Stimulated activated naive CD4-positive, alpha-beta T cell treated with Interleukin-2 at 50 U/mL for 16 hours (primary cell): ENCODE results near the gene LENEP.

Experiments
- DNase-seq: peaks from one replicate; lab custom pipeline; 2025; lab: John Stamatoyannopoulos, UW

Gene LENEP

DNA sequence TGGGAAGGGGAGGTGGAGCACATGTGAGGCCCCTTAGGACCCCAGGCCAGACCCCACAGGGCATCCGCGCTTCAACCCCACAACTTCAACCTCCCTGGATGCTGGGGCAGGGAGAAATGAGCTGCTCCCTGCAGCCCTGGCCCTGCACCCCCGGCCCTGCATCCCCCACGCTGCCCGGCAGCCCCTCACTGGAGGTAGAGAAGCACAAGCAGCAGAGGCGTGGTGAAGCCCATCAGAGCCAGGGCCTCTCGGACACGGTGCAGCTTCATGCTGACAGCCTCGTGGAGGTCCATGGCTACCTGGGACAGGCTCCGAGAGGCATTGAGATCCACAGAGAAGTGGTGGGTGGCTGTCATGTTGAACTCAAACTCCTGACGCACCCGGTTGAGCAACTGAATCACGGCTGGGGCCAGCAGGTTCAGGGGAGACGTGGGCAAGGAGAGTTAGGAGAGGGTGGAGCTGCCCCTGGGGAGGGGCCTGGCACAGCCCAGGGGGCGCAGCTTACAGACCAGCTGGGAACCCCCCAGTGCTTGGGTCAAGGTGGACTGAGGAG lies 36.9 kb downstream of the LENEP start:
- DNase-seq = no peak

DNA sequence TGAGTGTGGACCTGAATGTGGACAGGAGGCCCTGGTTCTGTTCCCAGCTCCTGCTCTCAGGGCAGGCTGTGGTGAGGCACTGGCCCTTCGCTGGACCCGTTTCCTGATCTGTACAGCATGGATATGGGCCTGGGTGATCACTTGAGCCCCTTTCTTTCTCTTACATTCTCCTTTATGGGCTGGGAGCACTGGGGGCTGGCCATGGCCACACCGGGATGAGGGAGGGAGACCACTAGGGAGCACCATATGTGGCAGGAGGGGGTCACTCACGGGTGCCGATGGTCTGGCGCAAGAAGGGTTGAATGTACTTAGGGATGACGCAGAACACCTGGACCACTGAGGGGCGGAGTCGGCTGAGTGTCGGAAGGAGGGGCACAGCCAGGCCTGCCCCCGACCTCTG lies 37.5 kb downstream of the LENEP start:
- DNase-seq = no peak

DNA sequence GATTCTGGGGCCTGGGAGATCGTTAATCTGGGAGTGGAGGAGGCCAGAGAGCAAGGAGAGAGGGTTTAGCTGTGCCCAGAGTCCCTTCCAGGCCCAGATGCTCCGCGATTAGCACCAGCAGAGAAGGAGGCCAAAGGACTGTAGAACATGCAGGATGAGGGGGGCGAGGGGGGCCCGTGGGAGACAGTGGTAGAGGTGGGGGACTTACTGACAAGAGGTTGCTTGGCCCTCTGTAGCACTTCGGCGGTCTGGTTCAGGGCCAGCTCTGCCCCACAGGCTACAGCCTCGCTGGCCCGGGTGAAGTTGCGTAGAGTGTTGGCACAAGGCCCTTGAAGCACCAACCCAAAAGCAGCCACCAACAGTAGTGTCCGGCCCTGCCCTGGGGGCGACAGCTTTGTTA lies 39.5 kb downstream of the LENEP start:
- DNase-seq = no peak

DNA sequence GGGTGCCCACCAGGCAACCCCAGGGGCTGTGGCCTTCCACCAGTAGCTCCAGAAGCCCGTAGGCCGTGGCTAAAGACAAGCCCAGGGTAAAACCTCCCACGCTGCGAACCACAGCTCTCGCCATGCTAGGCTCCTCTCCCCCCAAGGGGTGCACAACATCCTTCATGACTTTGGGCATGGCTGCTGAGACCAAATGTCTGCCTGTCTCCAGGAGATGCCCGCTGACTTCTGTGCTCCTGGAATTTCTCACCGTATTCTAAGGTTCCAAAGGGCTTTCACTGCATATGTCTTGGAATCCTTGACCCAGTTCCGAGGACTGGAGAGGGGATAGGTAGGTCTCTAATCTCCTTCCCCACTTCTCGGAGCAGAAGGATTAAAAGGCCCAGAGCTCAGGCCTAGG lies 40.1 kb downstream of the LENEP start, which contains the start of the genes DCST1 and DCST2:
TSS of gene DCST1 (plus strand) at position 301 of the 400 bp plus-strand sequence. CDS start 213 bp downstream, outside the sequence.
TSS of gene DCST2 (minus strand) at position 258 of the 400 bp plus-strand sequence. CDS start at position 178, 80 bp downstream.
- no peak for DNase-seq

DNA sequence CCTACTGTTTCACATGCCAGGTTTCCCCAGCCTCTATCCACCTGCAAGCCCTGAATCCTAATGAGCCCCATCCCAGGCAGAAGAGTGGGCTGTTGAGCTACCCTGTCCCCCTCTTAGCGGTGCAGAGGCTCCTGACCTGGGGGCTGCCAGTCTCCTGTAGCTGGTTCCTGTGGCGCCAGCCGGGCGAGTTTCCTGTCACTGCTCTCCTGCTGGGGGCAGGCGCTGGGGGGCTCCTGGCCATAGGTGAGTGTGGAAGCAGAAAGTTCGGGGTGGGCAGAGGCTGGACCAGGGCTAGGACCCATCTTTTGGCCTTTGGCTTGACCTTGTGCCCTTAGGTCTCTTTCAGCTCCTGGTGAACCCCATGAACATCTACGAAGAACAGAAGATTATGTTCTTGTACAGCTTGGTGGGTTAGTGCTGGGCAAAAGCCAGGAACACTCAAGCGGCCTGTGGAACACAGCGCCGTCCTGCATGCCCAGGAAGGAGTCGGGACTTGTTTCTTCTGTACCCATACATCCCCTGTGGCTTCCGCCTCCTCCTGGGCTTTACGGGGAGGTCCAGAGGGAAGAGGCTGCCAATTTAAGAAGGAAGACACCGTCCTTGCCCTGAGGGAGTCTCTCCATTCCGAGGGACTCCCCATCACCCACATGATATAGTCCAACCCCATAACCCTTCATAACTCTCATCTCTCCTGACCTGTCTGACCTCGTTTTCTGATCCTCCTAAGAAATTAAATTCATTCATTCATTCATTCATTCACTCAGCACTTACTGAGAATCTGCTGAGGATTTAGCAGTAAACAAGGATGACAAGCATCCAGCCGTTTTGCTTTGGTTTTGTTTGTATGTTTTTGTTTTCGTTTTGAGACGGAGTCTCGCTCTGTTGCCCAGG lies 41.2 kb downstream of the LENEP start:
- no peak for DNase-seq

DNA sequence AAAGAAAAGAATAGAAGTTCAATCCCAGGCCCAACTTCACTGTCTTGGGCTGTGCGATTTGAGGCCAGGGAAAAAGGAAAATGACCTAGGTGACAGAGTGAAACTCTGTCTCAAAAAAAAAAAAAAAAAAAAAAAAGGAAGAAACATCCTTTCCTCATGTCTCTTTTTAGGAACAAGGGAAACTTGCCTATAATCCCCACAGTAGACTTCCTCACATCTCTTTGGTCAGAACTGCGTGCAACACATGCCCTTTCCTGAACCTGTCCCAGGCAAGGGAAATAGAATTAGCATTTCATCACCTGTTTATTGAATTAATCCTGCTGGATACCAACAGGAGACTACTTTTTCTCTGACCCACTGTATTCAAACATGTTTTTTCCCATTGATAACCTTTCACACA lies 42.5 kb downstream of the LENEP start:
- DNase-seq = no peak

DNA sequence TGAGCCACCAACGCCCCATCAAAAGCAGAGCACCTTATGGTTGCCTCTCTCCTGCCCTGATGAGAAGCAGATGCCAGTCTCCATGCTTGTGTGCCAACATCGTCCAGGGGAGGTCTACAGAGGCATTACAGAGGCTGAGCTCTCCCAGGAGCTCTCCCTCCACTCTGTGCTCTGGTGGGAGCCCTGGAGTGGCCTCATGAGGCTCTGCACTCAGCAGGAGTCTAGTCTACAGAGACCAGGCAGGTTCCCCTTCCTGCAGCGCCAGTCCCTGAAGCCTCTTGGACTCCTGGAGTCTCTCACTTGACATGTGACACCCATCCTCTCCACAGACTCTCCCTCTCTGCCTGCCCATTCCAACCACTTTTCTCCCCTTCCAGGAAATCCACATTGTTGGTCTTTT lies 43.7 kb downstream of the LENEP start:
- DNase-seq = no peak

DNA sequence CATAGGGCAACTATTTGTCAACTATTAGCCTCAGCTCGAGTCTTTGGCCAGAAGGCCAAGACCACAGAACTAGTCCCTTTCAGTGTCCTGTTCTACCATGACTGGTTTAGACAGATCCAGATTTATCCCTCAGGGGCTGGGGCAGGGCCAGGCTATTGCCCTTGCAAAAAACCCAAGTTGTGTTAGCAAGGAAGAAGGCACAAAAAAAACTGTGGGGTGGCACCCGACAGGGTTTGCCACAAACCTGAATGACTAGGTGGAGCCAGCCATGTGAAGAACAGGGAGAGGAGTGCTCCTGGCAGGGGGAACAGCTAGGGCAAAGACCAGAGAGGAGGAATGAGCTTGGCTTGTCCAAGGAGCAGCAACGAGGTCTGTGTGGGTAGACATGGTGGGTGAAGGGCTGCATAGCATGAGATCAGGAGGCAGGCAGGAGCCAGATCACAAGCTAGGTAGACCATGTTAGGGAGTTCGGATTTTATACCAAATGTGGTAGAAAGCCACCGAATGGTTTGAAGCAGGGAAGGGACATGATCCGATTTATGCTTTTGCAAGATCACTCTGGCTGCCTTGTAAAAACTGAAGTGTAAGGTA lies 44.6 kb downstream of the LENEP start:
- no peak for DNase-seq

DNA sequence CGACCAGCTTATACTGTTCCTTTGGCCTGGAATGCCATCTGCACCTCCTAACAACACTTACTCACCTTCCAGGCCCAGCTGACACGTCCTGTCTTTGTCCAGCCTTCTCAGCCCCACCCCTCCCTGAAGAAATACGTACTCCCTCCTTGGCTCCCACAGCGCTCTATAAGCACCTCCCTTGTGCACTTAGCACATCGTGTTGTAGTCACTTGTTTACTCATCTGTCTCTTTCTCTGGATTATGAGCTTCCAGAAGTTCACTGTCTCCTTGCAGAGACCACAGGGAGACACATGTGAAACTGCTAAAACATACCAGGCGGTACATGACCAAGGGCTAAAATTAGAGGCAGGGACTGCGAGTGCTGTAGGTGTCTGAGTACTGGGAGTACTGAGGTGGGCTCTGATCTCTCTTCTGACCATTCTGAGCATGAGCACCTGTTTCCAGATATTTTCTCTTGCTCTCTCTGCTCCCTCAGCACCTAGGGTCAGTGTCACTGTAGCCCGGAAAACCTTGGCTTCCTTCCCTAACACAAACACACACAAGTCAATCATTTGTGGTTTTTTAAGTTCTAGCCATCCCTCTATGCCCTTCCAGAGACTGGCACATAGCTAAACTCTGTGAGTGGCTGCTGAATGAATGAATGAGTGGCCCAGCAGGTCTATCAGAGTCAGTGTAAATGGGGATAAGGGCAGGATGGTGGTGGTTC lies 45.4 kb downstream of the LENEP start:
- no peak for DNase-seq

DNA sequence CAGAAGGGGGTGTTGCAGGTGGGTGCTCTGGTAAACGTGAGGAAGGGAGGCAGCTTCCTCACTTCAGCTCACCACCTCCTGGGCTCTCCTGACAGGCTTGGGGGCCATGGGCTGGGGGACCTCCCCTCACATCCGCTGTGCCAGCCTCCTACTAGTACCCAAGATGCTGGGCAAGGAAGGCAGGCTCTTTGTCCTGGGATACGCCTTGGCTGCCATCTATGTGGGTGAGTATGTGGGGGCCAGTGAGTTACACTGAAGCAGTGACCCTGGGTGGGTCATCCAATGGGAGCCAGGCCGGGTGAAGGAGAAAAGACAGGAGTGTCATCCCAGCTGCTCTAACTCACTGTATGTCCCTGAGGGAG lies 45.9 kb downstream of the LENEP start:
- no peak for DNase-seq

DNA sequence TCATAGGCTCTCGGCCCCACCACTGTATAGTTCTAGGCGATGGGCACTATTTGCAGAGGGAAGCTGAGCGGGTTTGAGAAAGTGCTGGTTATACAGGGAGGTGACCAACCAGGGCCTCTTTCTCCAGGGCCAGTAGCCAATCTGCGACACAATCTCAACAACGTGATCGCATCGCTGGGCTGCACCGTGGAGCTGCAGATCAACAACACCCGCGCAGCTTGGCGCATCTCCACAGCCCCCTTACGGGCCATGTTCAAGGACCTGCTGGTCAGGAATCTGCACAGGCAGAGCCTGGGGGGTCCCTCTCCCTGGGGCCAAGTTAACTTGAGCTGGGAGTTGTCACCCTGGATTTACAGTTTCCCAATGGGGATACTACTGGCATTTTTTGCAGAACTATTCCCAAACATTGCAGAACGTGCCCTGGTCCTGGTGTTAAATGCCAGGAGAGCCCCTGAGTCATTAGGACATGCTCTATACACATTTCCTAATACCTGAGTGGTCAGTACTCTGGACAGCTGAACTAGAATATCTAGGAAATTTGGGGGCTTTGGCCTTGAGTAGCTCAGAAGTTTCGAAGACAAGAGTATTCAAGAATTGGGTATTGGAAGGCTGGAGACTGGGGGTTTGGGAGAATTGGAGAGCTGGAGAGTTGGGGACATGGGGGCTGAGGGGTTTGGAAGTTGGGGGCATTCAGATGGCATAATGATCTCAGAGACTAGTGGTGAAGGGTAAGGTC lies 47.1 kb downstream of the LENEP start:
- no peak for DNase-seq

DNA sequence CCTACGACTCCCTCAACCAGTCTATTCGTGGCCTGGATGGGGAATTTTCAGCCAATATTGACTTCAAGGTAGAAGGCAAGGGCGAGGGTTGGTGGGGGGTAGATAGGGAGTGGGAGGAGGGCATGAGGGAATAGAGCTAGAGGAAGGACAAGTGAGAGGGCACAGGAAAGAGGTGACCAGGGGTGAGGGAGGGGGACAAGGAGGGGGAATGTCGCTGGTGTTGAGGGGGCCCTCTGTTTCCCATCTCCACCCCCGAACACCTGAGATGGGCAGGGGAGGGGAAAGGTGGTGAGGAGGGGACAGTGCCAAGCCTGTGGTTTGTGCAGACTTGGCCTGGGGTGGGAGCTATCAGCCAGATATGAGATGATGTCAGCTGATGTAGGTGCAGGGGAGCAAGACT lies 49.4 kb downstream of the LENEP start:
- DNase-seq = no peak

DNA sequence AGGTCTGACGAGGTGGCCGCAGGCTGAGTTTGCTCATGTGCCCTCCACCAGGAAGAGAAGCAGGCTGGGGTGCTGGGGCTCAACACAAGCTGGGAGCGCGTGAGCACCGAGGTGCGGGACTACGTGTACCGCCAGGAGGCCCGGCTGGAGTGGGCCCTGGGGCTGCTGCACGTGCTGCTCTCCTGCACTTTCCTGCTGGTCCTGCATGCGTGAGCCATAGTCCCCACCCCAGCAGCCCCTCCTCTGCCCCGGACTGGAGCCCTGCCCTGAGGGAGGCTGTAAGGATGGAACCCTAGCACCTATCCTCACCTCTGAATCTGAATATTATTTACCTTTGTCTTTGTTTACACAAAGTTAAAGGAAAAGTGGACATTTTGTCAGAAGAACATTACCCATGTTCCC lies 49.9 kb downstream of the LENEP start:
- no peak for DNase-seq

DNA sequence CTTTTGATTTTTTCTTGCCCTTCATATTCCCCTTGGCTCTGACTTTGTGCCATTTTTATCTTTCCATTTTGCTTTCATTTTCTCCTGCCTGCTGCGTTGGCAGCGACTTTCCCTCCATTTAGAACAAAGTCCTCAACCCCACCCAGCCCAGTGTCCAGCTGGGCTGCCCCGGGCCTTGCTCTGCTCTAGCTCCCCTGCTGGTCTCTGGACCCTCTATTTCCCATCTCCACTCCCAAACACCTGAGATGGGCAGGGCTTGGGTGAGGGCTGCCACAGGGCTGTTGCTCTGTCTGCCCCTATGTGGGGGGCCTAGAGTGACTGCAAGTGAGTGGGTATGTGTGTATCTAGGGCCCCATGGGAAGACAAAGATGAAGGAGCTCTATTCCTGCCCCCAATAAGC lies 50.4 kb downstream of the LENEP start:
- DNase-seq = no peak
